Endothelial cell of umbilical vein (primary cell): Measurements from ENCODE around the gene NDUFAF8.

ENCODE experiments used
- CTCF ChIP-seq, 2 donors: IDR thresholded peaks; 1 replicate in 1 of 2; 2 replicates in 1 of 2; pipeline ENCODE4 v1.5.1; 2011; ENCODE audit warnings: low read length in 2 of 2, mild to moderate bottlenecking in 2 of 2, moderate library complexity in 2 of 2, control low read depth in 1 of 2, inconsistent platforms in 1 of 2, low read depth in 1 of 2; ENCODE audit not compliant: insufficient read depth in 1 of 2; ENCODE audit errors: extremely low read depth in 1 of 2
- EZH2 ChIP-seq: IDR thresholded peaks from 2 replicates; pipeline ENCODE4 v1.6.1; 2012; ENCODE audit warnings: borderline replicate concordance, low read depth, mild to moderate bottlenecking, moderate library complexity, low read length, inconsistent platforms; ENCODE audit not compliant: severe bottlenecking
- GATA2 ChIP-seq: IDR thresholded peaks from 2 replicates; pipeline ENCODE4 v1.7.0; 2011; ENCODE audit warnings: low read depth, mild to moderate bottlenecking, moderate library complexity, mixed read lengths, low read length; ENCODE audit not compliant: insufficient read length, insufficient read depth
- MAX ChIP-seq: IDR thresholded peaks from 2 replicates; pipeline ENCODE4 v1.6.1; 2011; ENCODE audit not compliant: insufficient read depth, insufficient read length
- MYC ChIP-seq: IDR thresholded peaks from one replicate; pipeline ENCODE4 v1.6.1; 2011; ENCODE audit warnings: mild to moderate bottlenecking, low read depth, low read length
- POLR2A ChIP-seq: IDR thresholded peaks from 2 replicates; pipeline ENCODE4 v1.6.1; 2012; ENCODE audit warnings: low read depth, mild to moderate bottlenecking, control low read depth, low read length
- POLR2AphosphoS5 ChIP-seq: IDR thresholded peaks from 2 replicates; pipeline ENCODE4 v1.6.1; 2012; ENCODE audit warnings: low read depth, mild to moderate bottlenecking, control low read depth, low read length, moderate library complexity; ENCODE audit not compliant: insufficient read depth

GRCh38 chr17:81273698-81274470, 34.8 kb downstream of the NDUFAF8 start:
- TF ChIP-seq POLR2AphosphoS5 (no peak), EZH2 (no peak), CTCF (IDR thresholded peaks at IDR 0.05; ENCODE audit: extremely low read depth in 1 of 2, insufficient read depth in 1 of 2, low read depth in 1 of 2, low read length in 2 of 2) (no peak), POLR2A (no peak), GATA2 (no peak), MYC (no peak), MAX (no peak)
